ENCODE results near the gene KLB.

KLB gene

DNA sequence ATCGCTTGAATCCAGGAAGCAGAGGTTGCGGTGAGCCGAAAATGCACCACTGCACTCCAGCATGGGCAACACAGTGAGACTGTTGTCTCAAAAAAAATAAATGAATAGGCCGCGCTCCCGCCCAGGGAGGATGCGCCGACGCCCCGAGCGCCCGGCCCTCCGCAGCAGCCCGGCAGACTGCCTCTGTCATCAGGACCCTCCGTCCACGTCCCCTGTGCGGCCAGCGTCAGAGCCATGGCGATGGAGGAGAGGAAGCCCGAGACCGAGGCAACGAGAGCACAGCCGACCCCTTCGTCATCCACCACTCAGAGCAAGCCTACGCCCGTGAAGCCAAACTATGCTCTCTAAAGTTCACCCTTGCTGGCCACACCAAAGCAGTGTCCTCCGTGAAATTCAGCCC is 73.5 kb downstream of the KLB start:
- Histone ChIP-seq H3K4me1 (ENCODE audit: control insufficient read depth in 1 of 2, insufficient read depth in 2 of 2, low read length in 2 of 2) (no peaks in the 10 kb centered on the region), H3K36me3 (ENCODE audit: control insufficient read depth in 1 of 2, insufficient read depth in 2 of 2, low read length in 2 of 2) (peaks cover 0 to 5% of the 10 kb centered on the region in 2 donors), H3K27ac (ENCODE audit: low read depth, low read length) (no peak overlapping the region), H3K9ac (ENCODE audit: low read depth in 1 of 2, low read length in 2 of 2) (no peak overlapping the region), H3K4me3 (ENCODE audit: low read depth in 1 of 2, low read length in 2 of 2) (no peak overlapping the region), H3K27me3 (ENCODE audit: control insufficient read depth in 1 of 2, insufficient read depth in 2 of 2, low read length in 2 of 2) (no peaks in the 10 kb centered on the region), H3K9me3 (ENCODE audit: control insufficient read depth in 1 of 2, low read length in 2 of 2) (peaks cover 0 to 2% of the 10 kb centered on the region in 2 donors)

- Histone ChIP-seq H3K9me3 (ENCODE audit: control insufficient read depth in 1 of 2, low read length in 2 of 2) (peaks cover 0 to 2% of the 10 kb centered on the region in 2 donors), H3K36me3 (ENCODE audit: control insufficient read depth in 1 of 2, insufficient read depth in 2 of 2, low read length in 2 of 2) (peaks cover 0 to 5% of the 10 kb centered on the region in 2 donors), H3K4me3 (ENCODE audit: low read depth in 1 of 2, low read length in 2 of 2) (no peak overlapping the region), H3K27ac (ENCODE audit: low read depth, low read length) (no peak overlapping the region), H3K9ac (ENCODE audit: low read depth in 1 of 2, low read length in 2 of 2) (no peak overlapping the region), H3K4me1 (ENCODE audit: control insufficient read depth in 1 of 2, insufficient read depth in 2 of 2, low read length in 2 of 2) (no peaks in the 10 kb centered on the region), H3K27me3 (ENCODE audit: control insufficient read depth in 1 of 2, insufficient read depth in 2 of 2, low read length in 2 of 2) (no peaks in the 10 kb centered on the region)
Observed at GRCh38 chr4:39480902-39481695, 74.4 kb downstream of the KLB start.

- no peaks in the 10 kb centered on the region for H3K36me3 ChIP-seq (ENCODE audit: control insufficient read depth in 1 of 2, insufficient read depth in 2 of 2, low read length in 2 of 2)
- H3K27ac ChIP-seq (ENCODE audit: low read depth, low read length), result no peak overlapping the region
- H3K9me3 ChIP-seq (ENCODE audit: control insufficient read depth in 1 of 2, low read length in 2 of 2), result peaks cover 0 to 2% of the 10 kb centered on the region in 2 donors
- H3K9ac ChIP-seq (ENCODE audit: low read depth in 1 of 2, low read length in 2 of 2), result no peak overlapping the region
- no peak overlapping the region for H3K4me3 ChIP-seq (ENCODE audit: low read depth in 1 of 2, low read length in 2 of 2)
- H3K4me1 ChIP-seq (ENCODE audit: control insufficient read depth in 1 of 2, insufficient read depth in 2 of 2, low read length in 2 of 2), result no peaks in the 10 kb centered on the region
- no peaks in the 10 kb centered on the region for H3K27me3 ChIP-seq (ENCODE audit: control insufficient read depth in 1 of 2, insufficient read depth in 2 of 2, low read length in 2 of 2)
Observed at GRCh38 chr4:39484582-39485272, 78.0 kb downstream of the KLB start.

GRCh38 chr4:39486221-39486804 is 79.6 kb downstream of the KLB start:
- H3K4me3 ChIP-seq (ENCODE audit: low read depth in 1 of 2, low read length in 2 of 2), result no peak overlapping the region
- no peak overlapping the region for H3K9ac ChIP-seq (ENCODE audit: low read depth in 1 of 2, low read length in 2 of 2)
- peaks cover 0 to 2% of the 10 kb centered on the region in 2 donors for H3K9me3 ChIP-seq (ENCODE audit: control insufficient read depth in 1 of 2, low read length in 2 of 2)
- H3K27me3 ChIP-seq (ENCODE audit: control insufficient read depth in 1 of 2, insufficient read depth in 2 of 2, low read length in 2 of 2), result no peaks in the 10 kb centered on the region
- no peak overlapping the region for H3K27ac ChIP-seq (ENCODE audit: low read depth, low read length)
- no peaks in the 10 kb centered on the region for H3K4me1 ChIP-seq (ENCODE audit: control insufficient read depth in 1 of 2, insufficient read depth in 2 of 2, low read length in 2 of 2)
- no peaks in the 10 kb centered on the region for H3K36me3 ChIP-seq (ENCODE audit: control insufficient read depth in 1 of 2, insufficient read depth in 2 of 2, low read length in 2 of 2)

DNA sequence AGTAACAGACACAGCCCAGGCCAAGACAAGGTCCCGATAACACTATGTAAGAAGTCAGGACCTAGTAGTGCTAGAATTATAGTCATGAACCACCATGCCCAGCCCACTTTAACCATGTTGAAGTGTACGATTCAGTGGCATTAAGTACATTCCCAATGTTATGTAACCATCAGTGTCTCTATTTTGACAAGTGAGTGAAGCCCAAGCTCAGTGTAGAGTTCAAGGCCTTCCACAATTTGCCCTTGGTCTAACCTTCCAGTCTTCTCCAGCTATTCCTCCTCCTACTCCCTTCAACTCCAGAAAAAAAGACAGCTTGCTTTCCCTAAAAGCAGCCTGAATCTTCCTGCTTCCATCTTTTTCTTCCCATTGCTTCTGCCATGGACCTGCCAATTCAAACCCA is 83.6 kb downstream of the KLB start:
- no peaks in the 10 kb centered on the region for H3K36me3 ChIP-seq (ENCODE audit: control insufficient read depth in 1 of 2, insufficient read depth in 2 of 2, low read length in 2 of 2)

GRCh38 chr4:39494354-39494753 is 87.6 kb downstream of the KLB start:
- Histone ChIP-seq H3K36me3 (ENCODE audit: control insufficient read depth in 1 of 2, insufficient read depth in 2 of 2, low read length in 2 of 2) (peaks cover 6 to 8% of the 10 kb centered on the region in 2 donors), H3K9ac (ENCODE audit: low read depth in 1 of 2, low read length in 2 of 2) (no peak overlapping the region), H3K9me3 (ENCODE audit: control insufficient read depth in 1 of 2, low read length in 2 of 2) (no peaks in the 10 kb centered on the region), H3K4me3 (ENCODE audit: low read depth in 1 of 2, low read length in 2 of 2) (no peak overlapping the region), H3K27me3 (ENCODE audit: control insufficient read depth in 1 of 2, insufficient read depth in 2 of 2, low read length in 2 of 2) (no peaks in the 10 kb centered on the region), H3K27ac (ENCODE audit: low read depth, low read length) (no peak overlapping the region), H3K4me1 (ENCODE audit: control insufficient read depth in 1 of 2, insufficient read depth in 2 of 2, low read length in 2 of 2) (no peaks in the 10 kb centered on the region)

More for the DNA sequence above, 83.6 kb downstream of the KLB start:
- H3K27ac ChIP-seq (ENCODE audit: low read depth, low read length), result no peak overlapping the region
- no peaks in the 10 kb centered on the region for H3K27me3 ChIP-seq (ENCODE audit: control insufficient read depth in 1 of 2, insufficient read depth in 2 of 2, low read length in 2 of 2)
- H3K9ac ChIP-seq (ENCODE audit: low read depth in 1 of 2, low read length in 2 of 2), result no peak overlapping the region
- H3K4me3 ChIP-seq (ENCODE audit: low read depth in 1 of 2, low read length in 2 of 2), result no peak overlapping the region
- H3K9me3 ChIP-seq (ENCODE audit: control insufficient read depth in 1 of 2, low read length in 2 of 2), result no peaks in the 10 kb centered on the region
- no peaks in the 10 kb centered on the region for H3K4me1 ChIP-seq (ENCODE audit: control insufficient read depth in 1 of 2, insufficient read depth in 2 of 2, low read length in 2 of 2)

GRCh38 chr4:39495446-39496213 is 88.9 kb downstream of the KLB start:
- Histone ChIP-seq H3K27ac (ENCODE audit: low read depth, low read length) (no peak overlapping the region), H3K4me1 (ENCODE audit: control insufficient read depth in 1 of 2, insufficient read depth in 2 of 2, low read length in 2 of 2) (no peaks in the 10 kb centered on the region), H3K9ac (ENCODE audit: low read depth in 1 of 2, low read length in 2 of 2) (no peak overlapping the region), H3K4me3 (ENCODE audit: low read depth in 1 of 2, low read length in 2 of 2) (no peak overlapping the region), H3K9me3 (ENCODE audit: control insufficient read depth in 1 of 2, low read length in 2 of 2) (no peaks in the 10 kb centered on the region), H3K36me3 (ENCODE audit: control insufficient read depth in 1 of 2, insufficient read depth in 2 of 2, low read length in 2 of 2) (peaks cover 6 to 15% of the 10 kb centered on the region in 2 donors), H3K27me3 (ENCODE audit: control insufficient read depth in 1 of 2, insufficient read depth in 2 of 2, low read length in 2 of 2) (no peaks in the 10 kb centered on the region)

GRCh38 chr4:39497909-39498726 is 91.4 kb downstream of the KLB start:
- no peak overlapping the region for H3K9ac ChIP-seq (ENCODE audit: low read depth in 1 of 2, low read length in 2 of 2)
- H3K4me1 ChIP-seq (ENCODE audit: control insufficient read depth in 1 of 2, insufficient read depth in 2 of 2, low read length in 2 of 2), result no peaks in the 10 kb centered on the region
- no peak overlapping the region for H3K27ac ChIP-seq (ENCODE audit: low read depth, low read length)
- H3K27me3 ChIP-seq (ENCODE audit: control insufficient read depth in 1 of 2, insufficient read depth in 2 of 2, low read length in 2 of 2), result no peaks in the 10 kb centered on the region
- H3K4me3 ChIP-seq (ENCODE audit: low read depth in 1 of 2, low read length in 2 of 2), result no peak overlapping the region
- no peaks in the 10 kb centered on the region for H3K9me3 ChIP-seq (ENCODE audit: control insufficient read depth in 1 of 2, low read length in 2 of 2)
- peaks cover 14 to 33% of the 10 kb centered on the region in 2 donors for H3K36me3 ChIP-seq (ENCODE audit: control insufficient read depth in 1 of 2, insufficient read depth in 2 of 2, low read length in 2 of 2)

DNA sequence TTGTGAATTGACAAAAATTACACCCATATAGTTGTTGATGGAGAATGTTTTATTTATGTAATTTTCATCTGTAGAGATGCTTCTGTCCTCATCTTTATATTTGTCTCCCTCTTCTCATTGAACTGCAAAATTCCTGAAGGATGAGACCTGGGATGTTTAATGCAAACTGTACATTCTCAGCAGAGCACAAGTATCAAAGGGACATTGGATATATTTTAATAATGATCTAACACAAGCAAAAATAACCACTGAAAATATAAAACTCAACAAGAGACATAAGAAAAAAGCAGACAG is 91.9 kb downstream of the KLB start:
- H3K9ac ChIP-seq (ENCODE audit: low read depth in 1 of 2, low read length in 2 of 2), result no peak overlapping the region
- no peaks in the 10 kb centered on the region for H3K9me3 ChIP-seq (ENCODE audit: control insufficient read depth in 1 of 2, low read length in 2 of 2)
- H3K4me1 ChIP-seq (ENCODE audit: control insufficient read depth in 1 of 2, insufficient read depth in 2 of 2, low read length in 2 of 2), result no peaks in the 10 kb centered on the region
- peaks cover 19 to 38% of the 10 kb centered on the region in 2 donors for H3K36me3 ChIP-seq (ENCODE audit: control insufficient read depth in 1 of 2, insufficient read depth in 2 of 2, low read length in 2 of 2)
- no peak overlapping the region for H3K27ac ChIP-seq (ENCODE audit: low read depth, low read length)
- no peaks in the 10 kb centered on the region for H3K27me3 ChIP-seq (ENCODE audit: control insufficient read depth in 1 of 2, insufficient read depth in 2 of 2, low read length in 2 of 2)
- H3K4me3 ChIP-seq (ENCODE audit: low read depth in 1 of 2, low read length in 2 of 2), result no peak overlapping the region

All from duodenal mucosa (tissue), 2 donors.